ENCODE data around the gene KRT86. TPM values are rescaled to one million over a fixed set of nuclear protein-coding genes. Genes with fewer than 3 reads are reported as not detected.

Gene KRT86
- total RNA-seq, 1 donor from 2014 or later: not detected

GRCh38 chr12:52271158-52271557, 3.3 kb upstream of the KRT86 start:
- peaks cover 9% of the 10 kb centered on the region for H3K4me1 Mint-ChIP-seq
- H3K4me3 Mint-ChIP-seq: no peak overlapping the region
- TF ChIP-seq CTCF (conservative IDR thresholded peaks at IDR 0.05): no peak
- H3K27me3 Mint-ChIP-seq (ENCODE audit: low read depth): peaks cover 15% of the 10 kb centered on the region
- H3K27ac Mint-ChIP-seq (ENCODE audit: unreplicated experiment): no peak overlapping the region
- no peak for DNase-seq (ENCODE audit: low read depth, low spot score)
- no peaks in the 10 kb centered on the region for H3K9me3 Mint-ChIP-seq
- no peaks in the 10 kb centered on the region for H3K36me3 Mint-ChIP-seq (ENCODE audit: low read depth)

GRCh38 chr12:52275686-52276085, 1.2 kb downstream of the KRT86 start:
- H3K27ac Mint-ChIP-seq (ENCODE audit: unreplicated experiment): no peak overlapping the region
- no peaks in the 10 kb centered on the region for H3K36me3 Mint-ChIP-seq (ENCODE audit: low read depth)
- TF ChIP-seq CTCF (conservative IDR thresholded peaks at IDR 0.05): no peak
- H3K4me3 Mint-ChIP-seq: no peak overlapping the region
- no peaks in the 10 kb centered on the region for H3K9me3 Mint-ChIP-seq
- peaks cover 24% of the 10 kb centered on the region for H3K4me1 Mint-ChIP-seq
- DNase-seq (ENCODE audit: low read depth, low spot score): no peak
- peaks cover 33% of the 10 kb centered on the region for H3K27me3 Mint-ChIP-seq (ENCODE audit: low read depth)

- Mint-ChIP-seq H3K36me3 (ENCODE audit: low read depth) (no peaks in the 10 kb centered on the region), H3K27ac (ENCODE audit: unreplicated experiment) (peak overlapping the region; percentile 22), H3K9me3 (no peaks in the 10 kb centered on the region), H3K4me1 (peaks cover 24% of the 10 kb centered on the region), H3K27me3 (ENCODE audit: low read depth) (peaks cover 30% of the 10 kb centered on the region), H3K4me3 (no peak overlapping the region)
- DNase-seq (ENCODE audit: low read depth, low spot score): no peak
- no peak for TF ChIP-seq CTCF (conservative IDR thresholded peaks at IDR 0.05)
Observed at GRCh38 chr12:52277486-52278245, 3.2 kb downstream of the KRT86 start.

- Mint-ChIP-seq H3K36me3 (ENCODE audit: low read depth) (no peaks in the 10 kb centered on the region), H3K4me1 (peaks cover 24% of the 10 kb centered on the region), H3K27ac (ENCODE audit: unreplicated experiment) (no peak overlapping the region), H3K27me3 (ENCODE audit: low read depth) (peaks cover 30% of the 10 kb centered on the region), H3K9me3 (no peaks in the 10 kb centered on the region), H3K4me3 (peak overlapping the region; percentile 78)
- TF ChIP-seq CTCF (conservative IDR thresholded peaks at IDR 0.05): peak; percentile 95
- peak; percentile 91 for DNase-seq (ENCODE audit: low read depth, low spot score)
Observed at GRCh38 chr12:52278575-52279421, 4.4 kb downstream of the KRT86 start.

GRCh38 chr12:52279422-52280318, 5.2 kb downstream of the KRT86 start:
- peaks cover 24% of the 10 kb centered on the region for H3K4me1 Mint-ChIP-seq
- no peak overlapping the region for H3K27ac Mint-ChIP-seq (ENCODE audit: unreplicated experiment)
- H3K27me3 Mint-ChIP-seq (ENCODE audit: low read depth): peaks cover 24% of the 10 kb centered on the region
- no peaks in the 10 kb centered on the region for H3K9me3 Mint-ChIP-seq
- no peaks in the 10 kb centered on the region for H3K36me3 Mint-ChIP-seq (ENCODE audit: low read depth)
- DNase-seq (ENCODE audit: low read depth, low spot score): no peak
- no peak overlapping the region for H3K4me3 Mint-ChIP-seq
- no peak for TF ChIP-seq CTCF (conservative IDR thresholded peaks at IDR 0.05)
